ENCODE results near the gene LRCH1. TPM values are rescaled to one million over a fixed set of nuclear protein-coding genes. Genes with fewer than 3 reads are reported as not detected.

Gene LRCH1
- polyA plus RNA-seq, 3 donors, result 30.0 to 33.8 (median 32.2) TPM

DNA sequence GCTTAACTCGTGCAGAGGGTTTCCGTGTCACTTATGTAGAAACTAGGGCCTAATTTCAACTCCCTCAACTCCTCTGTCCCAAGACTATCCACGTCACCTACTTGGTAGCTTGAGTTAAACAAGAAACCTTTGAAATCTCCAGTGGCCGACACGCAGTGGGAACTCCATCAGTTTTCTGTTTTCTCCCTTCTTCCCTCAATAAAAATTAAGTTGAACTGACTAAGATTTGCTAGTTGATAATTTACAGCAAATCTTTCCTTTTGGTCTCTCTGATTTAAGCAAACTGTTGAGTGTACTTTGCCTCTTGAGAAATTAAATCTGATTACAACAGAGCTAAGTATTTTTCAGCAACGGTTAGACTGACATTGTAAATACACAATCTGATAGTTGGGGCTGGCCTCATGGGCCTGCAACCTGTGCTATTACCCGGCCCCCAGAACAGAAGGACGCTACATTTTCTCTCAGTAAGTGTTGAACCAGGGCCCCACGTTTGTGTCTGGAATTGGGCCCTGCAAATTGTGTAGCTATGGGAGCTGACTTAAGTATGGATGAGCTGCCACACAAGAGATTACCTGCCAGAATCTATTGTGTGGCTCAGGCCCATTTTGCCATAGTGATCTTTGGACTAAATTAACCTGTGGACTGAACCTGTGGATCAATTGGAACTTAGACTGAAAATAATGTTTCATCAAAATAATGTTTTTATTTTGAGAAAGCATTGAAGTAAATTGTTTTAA, 244.7 kb downstream of the LRCH1 start:
- DNase-seq, result no peak

DNA sequence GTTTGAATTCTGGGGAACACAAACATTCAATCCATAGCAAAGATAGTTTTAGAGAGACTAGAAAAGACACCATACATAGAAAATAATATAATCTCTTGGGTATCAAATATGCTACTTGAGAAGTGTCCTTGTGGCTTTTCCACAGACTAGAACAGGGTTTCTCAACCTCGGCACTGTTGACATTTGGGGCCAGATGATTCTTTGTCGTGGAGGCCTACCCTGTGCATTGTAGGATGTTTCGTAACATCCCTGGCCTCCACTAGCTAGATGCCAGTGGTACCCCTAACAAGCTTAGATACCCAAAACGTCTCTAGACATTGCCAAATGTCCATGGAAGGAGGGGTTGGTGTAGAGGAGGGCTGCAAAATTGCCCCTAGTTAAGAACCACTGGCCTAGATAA, 246.2 kb downstream of the LRCH1 start:
- no peak for DNase-seq

DNA sequence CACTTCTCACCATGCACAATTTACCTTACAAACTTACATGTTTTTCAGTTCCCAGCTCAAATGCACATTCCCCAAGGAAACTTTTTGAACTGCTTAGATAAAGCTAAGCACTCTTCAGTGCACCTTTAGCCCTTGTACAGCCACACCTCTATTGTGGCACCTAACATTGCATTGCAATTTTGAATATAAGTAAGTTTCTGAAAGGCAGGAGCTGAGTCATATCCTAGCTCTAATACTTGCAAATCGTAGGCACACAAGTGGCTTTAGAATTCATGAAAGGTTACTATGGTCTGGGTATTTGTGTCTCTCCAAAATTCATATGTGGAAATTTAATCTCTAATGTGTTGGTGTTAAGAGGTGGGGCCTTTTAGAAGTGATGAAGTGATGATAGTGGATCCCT, 248.9 kb downstream of the LRCH1 start:
- no peak for DNase-seq

Other genes with a start within 250 kb of the LRCH1 start
- 1 to 10 TPM; 2.3 to 3.3 (median 2.3) TPM for gene RUBCNL, start 165.9 kb upstream of the LRCH1 start, polyA plus RNA-seq (ENCODE audit: insufficient read length in 3 of 3)
- gene ESD, start 244.0 kb downstream of the LRCH1 start, polyA plus RNA-seq (ENCODE audit: insufficient read length in 3 of 3), result 100 to 1,000 TPM; 215 to 245 (median 226) TPM